ENCODE data around the gene NEU4. TPM values are rescaled to one million over a fixed set of nuclear protein-coding genes. Genes with fewer than 3 reads are reported as not detected.

Gene NEU4
- total RNA-seq, 2 experiments from 2014 or later = 0.84 TPM; not detected in 1

GRCh38 chr2:241859436-241860183 is 50.6 kb downstream of the NEU4 start:
- Histone ChIP-seq H4K20me1 (ENCODE audit: insufficient read depth, low read length) (no peaks in the 10 kb centered on the region), H3K79me2 (ENCODE audit: insufficient read depth, low read depth, low read length) (no peaks in the 10 kb centered on the region), H3K9me2 (ENCODE audit: insufficient read depth, low read length) (no peaks in the 10 kb centered on the region), H3K27ac (ENCODE audit: low read depth, low read length, poor library complexity, severe bottlenecking) (no peak overlapping the region), H3K4me1 (ENCODE audit: insufficient read depth, low read length, poor library complexity, severe bottlenecking) (peaks cover 14% of the 10 kb centered on the region), H3K4me2 (ENCODE audit: low read length) (peak overlapping the region; percentile 57), H3K9me3 (ENCODE audit: low read length) (peaks cover 6% of the 10 kb centered on the region; the same call in 1 of the 2 replicates), H3K36me3 (ENCODE audit: insufficient read depth, low read length) (no peaks in the 10 kb centered on the region), H2AFZ (ENCODE audit: low read length) (peak overlapping the region; percentile 62), H3K4me3 (ENCODE audit: low read depth, low read length, poor library complexity, severe bottlenecking) (no peak overlapping the region)
- CTCF ChIA-PET (ENCODE audit: unreplicated experiment) = no interaction called here
- DNase-seq (ENCODE audit: low spot score) = no peak
- TF ChIP-seq EZH2phosphoT487 (IDR thresholded peaks at IDR 0.05; ENCODE audit: borderline replicate concordance, low read depth, low read length) (no peak), CTCF (conservative IDR thresholded peaks at IDR 0.05; ENCODE audit: low read length) (peak; percentile 46)
- intact Hi-C loops (cut with micrococcal nuclease; ENCODE audit: unreplicated experiment) = no loop called here
- POLR2A ChIA-PET = no interaction called here
- BruUV-seq (replicated peaks) = no TSS peak

DNA sequence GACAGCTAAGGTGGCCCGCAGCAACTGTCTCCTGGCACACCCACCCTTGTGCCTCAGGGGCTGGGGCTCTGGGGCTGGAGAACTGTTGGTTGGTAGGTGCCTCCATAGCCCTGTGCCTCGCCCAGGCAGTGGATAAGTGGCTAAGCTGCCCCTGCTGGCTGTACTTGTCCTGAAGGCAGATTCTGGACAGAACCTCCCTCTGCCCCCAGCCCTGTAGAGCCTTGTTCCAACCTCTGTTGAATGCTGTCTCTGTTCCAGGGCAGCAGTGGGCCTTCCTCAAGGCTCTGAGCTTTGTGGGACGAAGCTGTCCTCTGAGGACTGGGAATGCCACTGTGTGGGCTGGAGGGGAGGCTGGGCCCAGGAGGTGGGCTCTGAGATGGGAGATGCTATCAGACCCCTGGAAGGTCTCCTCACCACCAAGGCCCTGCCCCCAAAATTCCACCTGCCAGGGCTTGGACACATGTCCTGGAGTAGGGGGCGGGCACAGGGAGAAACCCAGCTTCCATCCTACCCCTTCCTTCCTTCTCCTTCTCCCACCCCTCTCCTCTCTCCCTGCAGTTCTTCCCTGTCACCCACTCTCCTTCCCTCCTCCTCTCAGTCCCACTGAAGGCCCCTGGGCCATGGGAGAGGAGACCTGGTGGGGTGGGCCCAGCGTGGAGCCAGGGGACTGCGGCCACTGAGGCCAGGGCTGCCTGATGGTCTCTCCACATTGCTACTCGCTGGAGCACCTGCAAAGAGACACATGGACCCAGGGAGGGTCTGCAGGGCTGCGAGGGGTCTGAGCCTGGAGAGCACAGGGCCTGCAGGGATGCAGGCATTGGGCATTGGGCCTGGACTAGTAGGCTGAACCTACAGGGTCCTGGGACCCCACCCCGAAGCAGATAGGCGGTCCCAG is 51.4 kb downstream of the NEU4 start:
- Histone ChIP-seq H3K9me2 (ENCODE audit: insufficient read depth, low read length) (no peaks in the 10 kb centered on the region), H4K20me1 (ENCODE audit: insufficient read depth, low read length) (no peaks in the 10 kb centered on the region), H3K4me1 (ENCODE audit: insufficient read depth, low read length, poor library complexity, severe bottlenecking) (peaks cover 14% of the 10 kb centered on the region), H3K79me2 (ENCODE audit: insufficient read depth, low read depth, low read length) (no peaks in the 10 kb centered on the region), H3K27ac (ENCODE audit: low read depth, low read length, poor library complexity, severe bottlenecking) (no peak overlapping the region), H3K36me3 (ENCODE audit: insufficient read depth, low read length) (no peaks in the 10 kb centered on the region), H3K4me2 (ENCODE audit: low read length) (peak overlapping the region; percentile 57), H2AFZ (ENCODE audit: low read length) (peak overlapping the region; percentile 62), H3K4me3 (ENCODE audit: low read depth, low read length, poor library complexity, severe bottlenecking) (no peak overlapping the region), H3K9me3 (ENCODE audit: low read length) (peaks cover 13% of the 10 kb centered on the region; the same call in 1 of the 2 replicates)
- intact Hi-C loops (cut with micrococcal nuclease; ENCODE audit: unreplicated experiment) = no loop called here
- ChIA-PET CTCF (ENCODE audit: unreplicated experiment) (no interaction called here), POLR2A (no interaction called here)
- BruUV-seq (replicated peaks) = no TSS peak
- DNase-seq (ENCODE audit: low spot score) = no peak
- no peak for TF ChIP-seq CTCF (conservative IDR thresholded peaks at IDR 0.05; ENCODE audit: low read length)
- no peak for TF ChIP-seq EZH2phosphoT487 (IDR thresholded peaks at IDR 0.05; ENCODE audit: borderline replicate concordance, low read depth, low read length)

Measured in OCI-LY7 (cell line).